CD4-positive, CD25-positive, alpha-beta regulatory T cell (primary cell): ENCODE results near the gene EIF4E2. TPM values are rescaled to one million over a fixed set of nuclear protein-coding genes. Genes with fewer than 3 reads are reported as not detected.

Source experiments
- ATAC-seq, 2 donors: fragments of 150-1000 bp; cut with Tn5 transposase; one replicate each; pipeline ENCODE4 v1.10.0; 2021; ENCODE audit warnings: low read depth in 2 of 2, moderate number of reproducible peaks in 2 of 2, moderate library complexity in 1 of 2
- DNase-seq, 3 donors: peaks; one replicate each; pipeline versions ENCODE4 v3.0.0 to v3.0.0-alpha.2; 2012 to 2022; ENCODE audit warnings: mixed read lengths in 1 of 3
- H3K27ac ChIP-seq: one replicate; pipeline ENCODE4 v1.7.0; 2013; ENCODE audit warnings: mild to moderate bottlenecking, low read length; ENCODE audit not compliant: insufficient read depth, poor library complexity, severe bottlenecking
- H3K27me3 ChIP-seq: one replicate; pipeline ENCODE4 v1.7.0; 2013; ENCODE audit warnings: low read length; ENCODE audit not compliant: control insufficient read depth, insufficient read depth
- H3K36me3 ChIP-seq: one replicate; pipeline ENCODE4 v1.7.0; 2013; ENCODE audit warnings: mild to moderate bottlenecking, low read length, moderate library complexity; ENCODE audit not compliant: control insufficient read depth, insufficient read depth
- H3K4me1 ChIP-seq: 2 replicates; pipeline ENCODE4 v1.7.0; 2013; ENCODE audit warnings: mild to moderate bottlenecking, low read length; ENCODE audit not compliant: insufficient read depth, control insufficient read depth, poor library complexity, severe bottlenecking
- H3K4me3 ChIP-seq: one replicate; pipeline ENCODE4 v1.7.0; 2013; ENCODE audit warnings: low read depth, mild to moderate bottlenecking, low read length, moderate library complexity
- H3K9me3 ChIP-seq, 2 experiments: 1 replicate in 1 of 2; 2 replicates in 1 of 2; pipeline ENCODE4 v1.7.0; 2013; ENCODE audit warnings: low read length in 2 of 2, mild to moderate bottlenecking in 1 of 2, moderate library complexity in 1 of 2; ENCODE audit not compliant: control insufficient read depth in 2 of 2
- H3K27ac Mint-ChIP-seq, 3 donors: one replicate each; pipeline ENCODE4 v1.8.0; 2020 to 2022; ENCODE audit warnings: mild to moderate bottlenecking in 3 of 3, mixed read lengths in 3 of 3, moderate library complexity in 2 of 3
- H3K27me3 Mint-ChIP-seq: one replicate; pipeline ENCODE4 v1.8.0; 2022; ENCODE audit warnings: mild to moderate bottlenecking, mixed read lengths
- H3K36me3 Mint-ChIP-seq: one replicate; pipeline ENCODE4 v1.8.0; 2020; ENCODE audit warnings: mixed read lengths
- H3K4me1 Mint-ChIP-seq, 4 donors: one replicate each; pipeline ENCODE4 v1.8.0; 2020 to 2022; ENCODE audit warnings: mixed read lengths in 4 of 4, mild to moderate bottlenecking in 1 of 4
- H3K4me3 Mint-ChIP-seq, 4 donors: one replicate each; pipeline ENCODE4 v1.8.0; 2020 to 2022; ENCODE audit warnings: mild to moderate bottlenecking in 4 of 4, mixed read lengths in 4 of 4, moderate library complexity in 3 of 4
- H3K9me3 Mint-ChIP-seq, 7 donors: one replicate each; pipeline ENCODE4 v1.8.0; 2020 to 2022; ENCODE audit warnings: mixed read lengths in 7 of 7, mild to moderate bottlenecking in 3 of 7, moderate library complexity in 2 of 7
- polyA plus RNA-seq, 4 donors: library from polyadenylated mRNA; unstranded; fragments of 300-500 nt; fragmentation: Illumina TruSeq; gene quantifications; one replicate each; pipeline ENCODE4 v1.2.3, GENCODE V29; 2021
- total RNA-seq: library from RNA; stranded (reverse); gene quantifications from one replicate; pipeline ENCODE4 v1.2.3, GENCODE V29; 2022

EIF4E2 gene
- total and polyA plus RNA-seq, 5 donors from 2014 or later: 60.0 to 122 (median 94.0) TPM

DNA sequence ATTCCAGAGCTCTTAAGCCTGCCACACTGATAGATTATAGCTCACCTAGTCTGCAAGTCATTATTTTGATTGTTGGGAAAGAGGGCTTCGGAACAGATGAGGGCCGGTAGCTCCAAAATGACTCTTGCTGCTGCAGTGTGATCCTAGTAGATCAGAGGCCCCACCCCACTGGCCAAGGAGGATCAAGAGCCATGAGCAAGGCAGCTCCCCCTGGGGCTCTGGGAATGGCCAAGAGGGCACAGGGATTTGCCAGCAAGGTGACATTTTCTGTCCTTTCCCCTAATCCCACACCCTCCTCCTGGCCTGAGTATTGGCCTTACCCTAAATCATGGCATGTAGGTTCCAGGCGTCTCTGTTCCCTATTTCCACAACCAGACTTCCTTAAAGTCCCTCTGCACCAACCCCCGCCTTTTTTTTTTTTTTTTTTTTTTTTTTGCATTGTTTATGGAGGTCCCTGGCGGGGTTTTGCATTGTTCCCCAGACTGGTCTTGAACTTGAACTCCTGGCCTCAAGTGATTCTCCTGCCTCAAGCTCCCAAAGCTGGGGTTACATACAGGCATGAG is 36.5 kb downstream of the EIF4E2 start:
- Mint-ChIP-seq H3K4me1 (peaks cover 0 to 3% (median 0%) of the 10 kb centered on the region in 4 donors), H3K27ac (no peak overlapping the region), H3K27me3 (no peaks in the 10 kb centered on the region), H3K9me3 (peaks cover 0 to 1% (median 0%) of the 10 kb centered on the region in 7 donors), H3K4me3 (no peak overlapping the region), H3K36me3 (peaks cover 24% of the 10 kb centered on the region)
- H3K4me3 ChIP-seq: no peak overlapping the region
- DNase-seq (no peak), ATAC-seq (no peak)
- H3K9me3 ChIP-seq: no peaks in the 10 kb centered on the region
- no peaks in the 10 kb centered on the region for H3K4me1 ChIP-seq
- H3K36me3 ChIP-seq: peaks cover 22% of the 10 kb centered on the region
- H3K27ac ChIP-seq: no peak overlapping the region
- no peaks in the 10 kb centered on the region for H3K27me3 ChIP-seq

- H3K27me3 Mint-ChIP-seq: no peaks in the 10 kb centered on the region
- H3K27me3 ChIP-seq: no peaks in the 10 kb centered on the region
- peaks cover 0 to 1% (median 0%) of the 10 kb centered on the region in 7 donors for H3K9me3 Mint-ChIP-seq
- H3K4me3 Mint-ChIP-seq: no peak overlapping the region
- H3K27ac ChIP-seq: no peak overlapping the region
- no peaks in the 10 kb centered on the region for H3K4me1 Mint-ChIP-seq
- H3K27ac Mint-ChIP-seq: no peak overlapping the region
- H3K36me3 ChIP-seq: peaks cover 19% of the 10 kb centered on the region
- no peak overlapping the region for H3K4me3 ChIP-seq
- H3K4me1 ChIP-seq: no peaks in the 10 kb centered on the region
- H3K9me3 ChIP-seq: no peaks in the 10 kb centered on the region
- DNase-seq: no peak
- peaks cover 19% of the 10 kb centered on the region for H3K36me3 Mint-ChIP-seq
- ATAC-seq: no peak
Measured at GRCh38 chr2:232587512-232587911, 37.0 kb downstream of the EIF4E2 start.

DNA sequence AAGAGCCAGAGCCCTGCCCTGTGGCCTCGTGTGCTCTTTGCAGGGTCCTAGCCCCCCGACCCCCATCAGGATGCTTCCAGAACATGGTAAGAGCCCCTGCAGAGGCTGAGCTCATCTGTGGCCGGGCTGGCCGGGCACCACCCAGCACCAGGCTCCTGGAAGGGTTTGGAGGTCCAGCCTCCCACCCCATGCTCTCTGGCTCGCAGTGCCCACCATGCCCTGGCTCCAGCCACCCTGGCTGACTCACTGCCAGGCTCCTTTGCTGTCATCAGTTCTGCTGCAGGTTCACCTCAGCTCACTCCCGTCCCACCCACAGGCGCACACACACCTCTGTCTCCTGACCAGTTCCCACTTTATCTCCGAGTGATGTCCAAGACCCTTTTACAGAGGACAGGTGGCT is 37.5 kb downstream of the EIF4E2 start:
- H3K36me3 ChIP-seq: peaks cover 14% of the 10 kb centered on the region
- peaks cover 14% of the 10 kb centered on the region for H3K36me3 Mint-ChIP-seq
- no peaks in the 10 kb centered on the region for H3K27me3 ChIP-seq
- no peaks in the 10 kb centered on the region for H3K4me1 ChIP-seq
- DNase-seq: no peak
- H3K27me3 Mint-ChIP-seq: no peaks in the 10 kb centered on the region
- H3K27ac ChIP-seq: no peak overlapping the region
- H3K27ac Mint-ChIP-seq: no peak overlapping the region
- H3K9me3 ChIP-seq: no peaks in the 10 kb centered on the region
- no peak overlapping the region for H3K4me3 ChIP-seq
- no peak for ATAC-seq
- H3K4me1 Mint-ChIP-seq: no peaks in the 10 kb centered on the region
- peaks cover 0 to 1% (median 0%) of the 10 kb centered on the region in 7 donors for H3K9me3 Mint-ChIP-seq
- no peak overlapping the region for H3K4me3 Mint-ChIP-seq

GRCh38 chr2:232588680-232589585 is 38.4 kb downstream of the EIF4E2 start:
- H3K27ac Mint-ChIP-seq: no peak overlapping the region
- H3K27ac ChIP-seq: no peak overlapping the region
- ATAC-seq (no peak), DNase-seq (no peak)
- H3K9me3 Mint-ChIP-seq: peaks cover 0 to 1% (median 0%) of the 10 kb centered on the region in 7 donors
- no peak overlapping the region for H3K4me3 ChIP-seq
- no peaks in the 10 kb centered on the region for H3K4me1 Mint-ChIP-seq
- peaks cover 9% of the 10 kb centered on the region for H3K36me3 Mint-ChIP-seq
- H3K36me3 ChIP-seq: peaks cover 4% of the 10 kb centered on the region
- H3K27me3 ChIP-seq: no peaks in the 10 kb centered on the region
- H3K4me3 Mint-ChIP-seq: no peak overlapping the region
- no peaks in the 10 kb centered on the region for H3K9me3 ChIP-seq
- H3K4me1 ChIP-seq: no peaks in the 10 kb centered on the region
- H3K27me3 Mint-ChIP-seq: no peaks in the 10 kb centered on the region

- Histone ChIP-seq H3K4me1 (no peaks in the 10 kb centered on the region), H3K9me3 (no peaks in the 10 kb centered on the region), H3K4me3 (no peak overlapping the region), H3K36me3 (no peaks in the 10 kb centered on the region), H3K27me3 (no peaks in the 10 kb centered on the region), H3K27ac (no peak overlapping the region)
- H3K36me3 Mint-ChIP-seq: no peaks in the 10 kb centered on the region
- DNase-seq: no peak
- H3K4me1 Mint-ChIP-seq: no peaks in the 10 kb centered on the region
- H3K9me3 Mint-ChIP-seq: peaks cover 0 to 2% (median 0%) of the 10 kb centered on the region in 7 donors
- no peaks in the 10 kb centered on the region for H3K27me3 Mint-ChIP-seq
- no peak overlapping the region for H3K4me3 Mint-ChIP-seq
- ATAC-seq: no peak
- H3K27ac Mint-ChIP-seq: no peak overlapping the region
Measured at GRCh38 chr2:232592772-232593395, 42.4 kb downstream of the EIF4E2 start.

GRCh38 chr2:232593982-232594381 is 43.5 kb downstream of the EIF4E2 start:
- no peak for DNase-seq
- Mint-ChIP-seq H3K36me3 (no peaks in the 10 kb centered on the region), H3K27me3 (no peaks in the 10 kb centered on the region), H3K4me3 (no peak overlapping the region), H3K27ac (no peak overlapping the region), H3K9me3 (peaks cover 0 to 2% (median 0%) of the 10 kb centered on the region in 7 donors), H3K4me1 (no peaks in the 10 kb centered on the region)
- H3K4me1 ChIP-seq: no peaks in the 10 kb centered on the region
- no peak overlapping the region for H3K4me3 ChIP-seq
- H3K27me3 ChIP-seq: no peaks in the 10 kb centered on the region
- no peaks in the 10 kb centered on the region for H3K36me3 ChIP-seq
- no peak overlapping the region for H3K27ac ChIP-seq
- ATAC-seq: no peak
- H3K9me3 ChIP-seq: no peaks in the 10 kb centered on the region

GRCh38 chr2:232597362-232598079 is 47.0 kb downstream of the EIF4E2 start:
- Histone ChIP-seq H3K27ac (no peak overlapping the region), H3K36me3 (no peaks in the 10 kb centered on the region), H3K4me1 (no peaks in the 10 kb centered on the region), H3K9me3 (no peaks in the 10 kb centered on the region), H3K27me3 (no peaks in the 10 kb centered on the region), H3K4me3 (no peak overlapping the region)
- H3K27me3 Mint-ChIP-seq: peaks cover 6% of the 10 kb centered on the region
- no peak overlapping the region for H3K27ac Mint-ChIP-seq
- DNase-seq (no peak), ATAC-seq (no peak)
- H3K9me3 Mint-ChIP-seq: peaks cover 0 to 2% (median 0%) of the 10 kb centered on the region in 7 donors
- no peaks in the 10 kb centered on the region for H3K36me3 Mint-ChIP-seq
- H3K4me1 Mint-ChIP-seq: no peaks in the 10 kb centered on the region
- H3K4me3 Mint-ChIP-seq: no peak overlapping the region
